T-helper 1 cell treated with Interleukin-12 subunit alpha and Interleukin-12 subunit beta and Interleukin-4 antibody, amounts not matched to agents 30 μg/mL and 1 μg/mL, for 36 hours (primary cell): Measurements from ENCODE around the gene SHROOM4.

Source experiments
- H3K27ac Mint-ChIP-seq: one replicate; pipeline ENCODE4 v1.8.0; 2021; ENCODE audit warnings: mild to moderate bottlenecking, mixed read lengths
- H3K27me3 Mint-ChIP-seq: one replicate; pipeline ENCODE4 v1.8.0; 2021; ENCODE audit warnings: low read depth, mixed read lengths
- H3K36me3 Mint-ChIP-seq: one replicate; pipeline ENCODE4 v1.8.0; 2021; ENCODE audit warnings: low read depth, mixed read lengths
- H3K4me1 Mint-ChIP-seq: one replicate; pipeline ENCODE4 v1.8.0; 2021; ENCODE audit warnings: low read depth, mixed read lengths
- H3K4me3 Mint-ChIP-seq: one replicate; pipeline ENCODE4 v1.8.0; 2021; ENCODE audit warnings: mild to moderate bottlenecking, moderate library complexity, mixed read lengths
- H3K9me3 Mint-ChIP-seq: one replicate; pipeline ENCODE4 v1.8.0; 2021; ENCODE audit warnings: mixed read lengths

The SHROOM4 gene

DNA sequence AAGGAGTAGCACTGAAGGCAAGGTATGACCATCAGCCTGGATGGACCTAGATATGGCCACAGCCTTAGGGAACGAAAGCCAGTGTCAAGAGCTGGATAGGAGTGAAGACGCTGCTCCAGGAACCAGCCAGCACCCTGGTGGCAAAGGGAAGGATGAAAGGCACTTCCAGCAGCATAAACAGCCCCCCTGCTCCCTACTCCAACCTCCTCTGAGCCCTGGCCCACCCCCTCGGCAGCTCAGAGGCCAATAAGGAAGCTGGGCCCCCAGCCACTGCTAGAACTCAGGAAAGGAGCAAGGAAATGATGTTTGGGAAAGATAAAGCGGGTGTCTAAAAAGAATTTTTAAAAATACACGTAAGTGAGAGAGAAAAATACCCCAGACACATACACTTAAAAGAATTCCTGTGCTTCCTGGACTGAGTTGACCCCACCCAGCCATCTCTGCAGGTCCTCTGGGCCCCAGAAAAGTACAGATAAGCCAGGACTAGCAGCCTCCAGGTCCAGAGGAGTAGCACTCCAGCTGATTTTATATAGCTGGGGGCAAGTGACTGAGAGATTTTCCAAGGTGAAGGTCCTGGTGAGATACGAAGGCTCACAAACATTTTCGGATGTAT, 170.4 kb downstream of the SHROOM4 start:
- Mint-ChIP-seq H3K4me1 (no peaks in the 10 kb centered on the region), H3K9me3 (no peaks in the 10 kb centered on the region), H3K27ac (no peak overlapping the region), H3K27me3 (no peaks in the 10 kb centered on the region), H3K4me3 (no peak overlapping the region), H3K36me3 (no peaks in the 10 kb centered on the region)

DNA sequence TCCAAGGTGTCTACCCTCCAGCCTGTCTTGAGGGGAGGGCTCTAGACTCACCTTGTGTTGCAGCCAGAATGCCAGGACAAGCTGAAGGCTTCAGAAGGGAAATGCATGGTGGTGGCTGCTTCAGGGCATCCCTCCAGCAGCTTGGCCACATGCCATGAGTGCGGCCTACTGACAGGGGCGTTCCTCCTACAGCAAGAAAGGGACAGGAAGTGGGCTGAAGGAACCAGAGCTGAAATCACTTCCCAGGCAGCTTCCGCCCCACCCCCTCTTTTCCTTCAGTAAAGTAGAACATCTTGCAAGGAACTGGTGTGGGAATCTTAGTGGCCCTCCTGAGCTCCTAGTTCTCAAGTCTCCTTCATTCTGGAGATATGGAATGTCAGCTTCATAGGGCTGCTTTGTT, 175.9 kb downstream of the SHROOM4 start:
- H3K4me1 Mint-ChIP-seq: no peaks in the 10 kb centered on the region
- no peak overlapping the region for H3K27ac Mint-ChIP-seq
- no peak overlapping the region for H3K4me3 Mint-ChIP-seq

DNA sequence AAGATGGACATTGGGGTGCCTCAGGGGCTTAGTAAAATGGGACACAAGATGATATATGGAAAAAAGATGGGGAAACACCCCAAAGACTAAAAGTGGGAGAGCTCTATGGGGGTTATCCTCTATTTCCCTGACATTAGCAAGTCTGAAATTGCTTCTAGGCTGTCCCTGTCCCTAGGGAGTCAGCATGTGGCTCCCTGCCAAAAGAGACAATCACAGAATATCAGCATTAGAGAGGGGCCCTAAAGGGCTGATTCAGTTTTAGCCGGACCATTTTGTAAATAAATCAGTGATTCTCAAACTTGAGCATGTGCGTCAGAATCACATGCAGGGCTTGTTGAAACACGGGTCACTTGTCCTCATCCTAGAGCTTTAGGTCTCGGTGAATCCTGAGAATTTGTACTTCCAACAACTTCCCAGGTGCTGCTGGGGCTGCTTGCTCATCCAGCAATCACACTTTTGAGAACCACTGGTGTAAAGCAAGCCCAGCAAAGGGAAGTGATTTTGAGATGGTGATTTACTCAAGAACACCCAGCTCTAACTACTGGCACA, 178.1 kb downstream of the SHROOM4 start:
- H3K27me3 Mint-ChIP-seq: no peaks in the 10 kb centered on the region
- H3K4me1 Mint-ChIP-seq: no peaks in the 10 kb centered on the region
- H3K27ac Mint-ChIP-seq: no peak overlapping the region
- no peaks in the 10 kb centered on the region for H3K9me3 Mint-ChIP-seq
- H3K36me3 Mint-ChIP-seq: no peaks in the 10 kb centered on the region
- no peak overlapping the region for H3K4me3 Mint-ChIP-seq

More for the DNA sequence above, 175.9 kb downstream of the SHROOM4 start:
- Mint-ChIP-seq H3K9me3 (no peaks in the 10 kb centered on the region), H3K36me3 (no peaks in the 10 kb centered on the region), H3K27me3 (no peaks in the 10 kb centered on the region)

DNA sequence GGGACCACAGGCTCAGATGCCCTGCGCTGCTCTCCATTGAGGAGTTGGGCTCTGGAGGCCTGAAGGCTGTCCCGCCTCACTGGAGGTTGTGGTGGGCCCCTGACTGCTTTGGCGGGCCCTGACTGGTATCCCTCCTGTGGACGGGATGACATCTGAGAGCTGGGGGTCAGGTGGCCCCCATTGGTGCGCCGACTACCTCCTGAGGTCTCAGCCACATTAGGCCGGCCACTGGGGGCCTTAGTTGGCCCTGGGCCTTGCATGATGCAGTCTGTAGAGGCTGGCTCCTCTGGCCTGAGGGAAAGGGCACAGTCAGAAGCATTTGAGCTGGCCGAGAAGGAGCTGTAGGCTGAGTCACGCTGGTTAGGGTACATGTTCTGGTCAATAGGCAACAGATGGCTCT, 178.8 kb downstream of the SHROOM4 start:
- Mint-ChIP-seq H3K9me3 (no peaks in the 10 kb centered on the region), H3K27ac (no peak overlapping the region), H3K36me3 (no peaks in the 10 kb centered on the region), H3K4me1 (no peaks in the 10 kb centered on the region), H3K27me3 (no peaks in the 10 kb centered on the region), H3K4me3 (no peak overlapping the region)

DNA sequence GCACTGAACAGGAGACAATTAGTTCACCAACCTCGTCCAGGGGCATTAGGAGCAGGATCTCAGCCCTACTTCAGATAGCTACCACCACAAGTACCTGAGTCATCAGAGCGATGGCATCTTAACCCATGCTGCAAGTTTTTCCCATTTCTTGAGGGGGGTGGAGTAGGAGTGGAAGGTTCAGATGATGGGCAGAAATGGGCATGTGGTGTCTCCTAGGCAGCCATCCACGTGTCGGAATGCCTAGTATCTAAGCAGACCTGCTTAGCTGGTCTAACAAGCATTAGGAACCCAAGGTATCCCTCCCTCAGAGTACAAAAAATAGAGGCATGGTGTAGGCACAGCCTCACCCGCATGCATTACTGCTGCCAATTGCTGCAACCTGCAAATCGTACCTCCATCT, 184.2 kb downstream of the SHROOM4 start:
- Mint-ChIP-seq H3K4me3 (no peak overlapping the region), H3K36me3 (no peaks in the 10 kb centered on the region), H3K4me1 (no peaks in the 10 kb centered on the region), H3K9me3 (no peaks in the 10 kb centered on the region), H3K27me3 (no peaks in the 10 kb centered on the region), H3K27ac (no peak overlapping the region)

DNA sequence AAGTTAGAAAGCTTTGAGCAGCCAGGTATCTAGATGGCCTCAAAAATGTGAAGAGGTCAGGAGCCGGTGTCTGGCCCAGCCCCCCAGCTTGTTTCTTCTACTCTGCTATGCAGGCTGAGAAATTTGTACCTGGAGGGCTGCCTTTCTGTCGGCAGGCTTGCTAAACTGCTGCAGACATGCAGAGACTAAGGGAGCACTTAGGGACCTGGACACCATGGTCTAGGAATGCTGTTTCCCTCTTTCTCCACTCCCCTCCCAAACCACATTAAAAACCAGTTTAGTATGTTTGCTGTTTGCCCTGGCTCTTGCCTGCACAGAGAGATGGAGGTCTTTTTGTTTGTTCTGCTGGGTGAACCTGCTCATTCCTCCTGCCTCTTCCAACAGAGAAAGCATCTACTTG, 186.3 kb downstream of the SHROOM4 start:
- Mint-ChIP-seq H3K36me3 (no peaks in the 10 kb centered on the region), H3K9me3 (no peaks in the 10 kb centered on the region), H3K4me1 (no peaks in the 10 kb centered on the region), H3K4me3 (no peak overlapping the region), H3K27ac (no peak overlapping the region), H3K27me3 (no peaks in the 10 kb centered on the region)

DNA sequence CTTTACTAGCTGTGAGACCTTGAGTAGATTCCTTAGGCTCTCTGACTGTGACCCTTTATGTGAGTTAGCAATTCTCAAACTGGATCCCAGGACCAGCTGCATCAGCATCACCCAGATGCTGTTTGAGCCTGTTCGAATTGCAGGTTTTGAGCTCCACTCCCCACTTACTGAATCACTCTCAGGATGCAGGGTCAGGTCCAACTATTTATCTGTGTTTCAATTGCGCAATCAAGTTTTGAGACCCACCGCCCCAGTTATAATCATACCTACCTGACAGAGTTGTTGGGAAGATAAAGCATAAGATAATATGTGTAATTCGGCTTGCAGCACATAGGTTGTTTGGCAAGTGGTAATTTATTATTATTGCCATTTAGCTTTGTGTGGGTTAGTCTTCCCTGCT, 187.6 kb downstream of the SHROOM4 start:
- Mint-ChIP-seq H3K4me3 (no peak overlapping the region), H3K4me1 (no peaks in the 10 kb centered on the region), H3K27ac (no peak overlapping the region), H3K36me3 (no peaks in the 10 kb centered on the region), H3K9me3 (no peaks in the 10 kb centered on the region), H3K27me3 (no peaks in the 10 kb centered on the region)

DNA sequence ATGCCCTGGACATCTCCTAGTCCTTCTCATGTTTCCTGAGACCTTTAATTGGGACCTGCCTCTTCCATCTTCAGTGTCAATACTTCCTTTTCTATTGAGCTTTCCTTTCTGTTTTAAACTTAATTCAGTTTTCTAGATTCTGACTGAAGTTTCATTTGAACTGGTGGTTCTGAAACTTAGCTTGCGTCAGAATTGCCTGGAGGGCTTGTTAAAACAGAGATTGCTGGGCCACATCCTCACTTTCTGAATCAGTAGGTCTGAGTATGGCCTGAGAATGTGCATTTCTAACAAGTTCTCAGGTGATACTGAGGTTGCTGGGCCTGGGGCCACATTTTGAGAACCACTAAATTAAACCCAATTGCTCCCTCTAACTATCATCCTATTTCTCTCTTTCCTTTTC, 191.2 kb downstream of the SHROOM4 start:
- Mint-ChIP-seq H3K36me3 (no peaks in the 10 kb centered on the region), H3K27ac (no peak overlapping the region), H3K27me3 (no peaks in the 10 kb centered on the region), H3K4me3 (no peak overlapping the region), H3K4me1 (no peaks in the 10 kb centered on the region), H3K9me3 (no peaks in the 10 kb centered on the region)

DNA sequence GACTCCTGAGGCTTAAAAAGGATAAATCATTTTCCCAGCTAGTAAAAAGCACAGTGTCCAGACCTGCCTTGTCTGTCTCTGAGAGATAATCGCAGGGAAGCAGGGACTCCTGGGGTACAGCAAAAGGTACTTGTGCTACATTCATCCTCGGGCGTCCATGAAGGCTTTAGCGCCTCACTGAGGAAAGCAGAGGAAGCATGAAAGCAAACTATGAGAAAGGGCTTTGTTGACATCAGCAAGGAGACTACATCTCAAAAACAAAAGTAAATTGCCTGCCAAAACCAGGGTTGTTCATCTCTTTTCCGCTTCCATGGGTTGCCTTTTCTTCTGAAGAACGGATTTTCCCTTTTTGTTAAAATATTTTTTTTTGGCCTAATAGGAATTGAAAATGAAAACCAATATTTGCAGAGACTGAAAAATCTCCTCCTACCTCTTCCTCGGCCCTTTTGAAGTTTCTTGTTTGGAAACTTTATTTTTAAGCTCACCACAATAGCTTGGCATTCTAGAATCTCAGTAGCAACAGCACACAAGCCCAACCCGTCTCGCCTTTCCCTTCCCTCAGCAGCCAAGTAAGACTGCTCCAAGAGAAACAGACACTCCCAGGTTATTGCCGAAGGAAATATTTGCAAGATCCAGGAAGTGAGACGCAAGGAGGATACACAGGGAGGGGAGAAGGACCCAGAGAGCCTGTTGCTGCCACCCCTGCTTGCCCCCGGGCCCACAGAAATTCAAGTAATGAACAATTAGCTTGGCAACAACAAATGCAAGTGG, 195.0 kb downstream of the SHROOM4 start:
- Mint-ChIP-seq H3K4me1 (no peaks in the 10 kb centered on the region), H3K27ac (no peak overlapping the region), H3K4me3 (no peak overlapping the region), H3K36me3 (no peaks in the 10 kb centered on the region), H3K27me3 (no peaks in the 10 kb centered on the region), H3K9me3 (no peaks in the 10 kb centered on the region)

DNA sequence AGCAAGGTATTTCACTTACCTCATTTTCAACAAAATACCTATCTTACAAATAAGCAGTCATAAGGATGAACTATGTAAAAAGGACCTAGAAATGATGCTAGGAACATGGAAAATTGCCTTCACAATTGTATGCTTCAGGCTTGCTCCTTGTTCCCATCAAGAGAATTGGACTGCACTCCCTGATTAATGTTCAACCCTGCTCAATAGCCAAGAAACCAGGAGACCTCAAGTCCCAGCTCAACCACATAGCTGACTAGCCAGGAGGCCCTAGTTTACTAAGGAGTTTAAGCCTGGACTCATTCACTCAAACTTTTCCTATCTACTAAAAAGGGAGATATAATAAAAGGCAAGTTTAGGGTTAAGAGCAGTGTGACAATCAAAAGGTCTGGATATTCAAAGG, 196.8 kb downstream of the SHROOM4 start:
- H3K36me3 Mint-ChIP-seq: no peaks in the 10 kb centered on the region
- H3K27me3 Mint-ChIP-seq: no peaks in the 10 kb centered on the region
- no peak overlapping the region for H3K4me3 Mint-ChIP-seq
- H3K4me1 Mint-ChIP-seq: no peaks in the 10 kb centered on the region
- no peak overlapping the region for H3K27ac Mint-ChIP-seq
- H3K9me3 Mint-ChIP-seq: no peaks in the 10 kb centered on the region

DNA sequence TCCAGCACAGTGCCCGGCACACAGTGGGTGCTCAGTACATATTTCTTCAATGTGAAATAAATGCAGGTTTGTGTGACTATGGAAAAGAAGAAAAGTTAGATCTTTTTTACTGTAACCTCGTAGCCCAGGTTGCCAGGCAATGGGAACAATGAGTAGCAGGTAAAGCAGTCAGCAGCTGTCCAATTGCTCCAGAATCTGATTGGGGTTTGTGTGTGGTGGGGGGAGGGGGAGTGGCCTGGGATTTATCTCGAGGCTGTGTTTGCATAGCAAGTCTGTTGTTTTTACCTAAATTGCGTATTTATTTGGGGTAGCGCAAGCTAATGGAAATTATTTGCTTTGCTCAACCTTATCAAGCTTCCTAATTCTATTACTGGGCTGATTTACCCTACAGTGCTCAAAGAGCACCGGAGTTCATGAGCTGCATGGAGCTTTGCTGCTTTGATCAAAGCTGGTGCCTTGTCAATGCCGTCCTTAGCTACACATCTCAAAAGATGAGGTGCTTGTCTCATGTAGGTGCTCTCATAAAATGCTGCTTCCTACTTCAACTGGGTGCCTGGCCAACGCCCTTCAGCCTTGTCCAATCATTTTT, 198.3 kb downstream of the SHROOM4 start:
- Mint-ChIP-seq H3K27ac (no peak overlapping the region), H3K4me1 (no peaks in the 10 kb centered on the region), H3K9me3 (no peaks in the 10 kb centered on the region), H3K36me3 (no peaks in the 10 kb centered on the region), H3K4me3 (no peak overlapping the region), H3K27me3 (no peaks in the 10 kb centered on the region)

DNA sequence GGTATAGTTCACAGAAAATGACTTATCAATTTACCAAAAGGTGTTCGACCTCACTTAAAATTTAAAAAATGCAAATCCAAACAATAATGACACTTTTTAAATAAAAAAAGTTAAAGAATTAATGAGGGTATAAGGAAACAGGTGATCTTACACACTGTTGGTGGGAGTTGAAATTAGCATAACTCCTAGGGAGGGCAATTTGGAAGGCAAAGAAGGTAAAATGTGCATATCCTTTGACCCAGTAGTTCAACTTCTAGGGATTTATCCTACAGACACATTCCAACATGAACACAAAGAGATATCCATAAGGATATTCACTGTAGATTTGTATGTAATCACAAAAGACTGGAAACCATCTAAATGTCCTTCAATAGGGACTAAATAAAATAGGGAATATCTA, 199.5 kb downstream of the SHROOM4 start:
- H3K4me1 Mint-ChIP-seq: no peaks in the 10 kb centered on the region
- no peaks in the 10 kb centered on the region for H3K36me3 Mint-ChIP-seq
- H3K4me3 Mint-ChIP-seq: no peak overlapping the region
- H3K27ac Mint-ChIP-seq: no peak overlapping the region
- H3K9me3 Mint-ChIP-seq: no peaks in the 10 kb centered on the region
- no peaks in the 10 kb centered on the region for H3K27me3 Mint-ChIP-seq

DNA sequence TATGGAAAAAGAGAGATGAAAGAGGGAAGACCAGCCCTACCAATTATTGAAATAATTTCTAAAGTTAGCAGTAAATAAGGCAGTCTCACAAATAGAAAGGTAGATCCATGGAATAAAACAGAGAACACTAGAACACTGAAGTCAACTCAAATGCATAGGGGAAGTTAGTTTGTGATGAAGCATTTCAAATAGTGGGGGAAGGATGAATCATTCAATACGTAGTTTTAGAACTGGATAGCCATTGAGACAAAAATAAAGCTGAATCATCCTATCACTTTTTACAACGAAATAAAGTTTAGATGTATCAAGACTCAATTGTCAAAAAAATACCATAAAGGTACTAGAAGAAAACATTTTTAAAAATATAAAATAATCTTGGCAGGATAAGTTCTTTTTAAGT, 200.1 kb downstream of the SHROOM4 start:
- Mint-ChIP-seq H3K27me3 (no peaks in the 10 kb centered on the region), H3K9me3 (no peaks in the 10 kb centered on the region)

DNA sequence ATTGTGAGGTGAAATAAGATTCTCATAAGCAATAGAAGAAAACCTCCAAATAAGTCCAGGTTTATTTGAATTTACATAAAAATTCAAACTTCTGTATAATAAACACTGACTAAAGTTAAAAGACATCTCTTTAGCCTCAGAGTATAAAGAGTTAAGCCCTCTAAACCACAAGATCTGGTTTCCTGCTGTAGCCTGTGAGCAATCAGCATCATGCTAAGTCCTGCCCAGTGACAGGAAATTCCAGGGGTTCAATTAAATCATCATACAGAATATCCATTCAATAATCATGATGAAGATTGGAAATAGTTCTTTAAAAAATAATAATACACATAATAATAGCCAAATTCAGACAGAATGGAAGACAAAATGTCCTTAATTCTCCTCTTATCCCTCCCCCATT, 204.2 kb downstream of the SHROOM4 start:
- Mint-ChIP-seq H3K36me3 (no peaks in the 10 kb centered on the region), H3K27ac (no peak overlapping the region), H3K4me3 (no peak overlapping the region), H3K27me3 (no peaks in the 10 kb centered on the region), H3K9me3 (no peaks in the 10 kb centered on the region), H3K4me1 (no peaks in the 10 kb centered on the region)

More for the DNA sequence above, 200.1 kb downstream of the SHROOM4 start:
- Mint-ChIP-seq H3K4me1 (no peaks in the 10 kb centered on the region), H3K27ac (no peak overlapping the region), H3K4me3 (no peak overlapping the region), H3K36me3 (no peaks in the 10 kb centered on the region)

DNA sequence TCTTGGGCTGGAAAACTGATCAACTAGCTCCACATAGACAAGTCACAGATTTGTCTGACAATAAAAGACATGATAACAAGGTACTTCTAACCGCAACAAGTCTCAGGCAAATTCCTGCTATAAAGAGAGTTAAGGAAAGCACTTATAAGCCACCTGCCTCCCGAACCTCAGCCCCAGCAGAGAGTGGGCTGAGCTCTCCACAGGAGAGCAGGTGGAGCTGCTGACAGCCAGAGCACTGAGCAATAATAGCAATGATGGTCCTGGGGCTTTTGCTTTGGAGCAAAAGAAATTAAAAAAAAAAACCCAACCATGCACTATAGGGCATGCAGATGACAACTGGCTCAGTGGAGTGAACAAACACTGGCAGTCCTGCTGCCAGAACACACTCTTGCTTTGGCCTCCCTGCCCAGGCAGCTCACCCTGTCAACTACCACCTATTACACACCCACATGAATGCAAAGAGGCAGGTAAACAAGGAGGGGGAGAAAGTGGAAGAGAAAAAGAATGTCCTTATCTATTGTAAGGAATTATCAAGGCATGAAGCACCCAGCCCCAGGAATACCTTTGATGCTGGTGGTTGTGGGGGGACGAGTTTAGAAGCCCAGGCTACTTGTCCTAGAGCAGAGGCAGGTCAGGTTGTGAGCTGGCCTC, 207.6 kb downstream of the SHROOM4 start:
- Mint-ChIP-seq H3K27me3 (no peaks in the 10 kb centered on the region), H3K27ac (no peak overlapping the region), H3K9me3 (no peaks in the 10 kb centered on the region), H3K4me3 (no peak overlapping the region), H3K36me3 (no peaks in the 10 kb centered on the region), H3K4me1 (no peaks in the 10 kb centered on the region)
